ENCODE measurements around the gene TRIM67.
"Not testable (repeated sequence)": the region's sequence is repeated elsewhere in the genome, so short reads cannot be mapped to it uniquely, and the experiment has no call there.

Gene TRIM67

GRCh38 chr1:231132591-231132990 is 29.3 kb upstream of the TRIM67 start:
- not testable (repeated sequence) for H3K9me3 ChIP-seq (ENCODE audit: control insufficient read depth in 5 of 5, low read length in 5 of 5); H3K4me3 ChIP-seq (ENCODE audit: low read depth in 1 of 5, low read length in 5 of 5); H3K9ac ChIP-seq (ENCODE audit: low read length in 5 of 5)

GRCh38 chr1:231134624-231135023 is 27.2 kb upstream of the TRIM67 start:
- no peak overlapping the region for H3K9ac ChIP-seq (ENCODE audit: low read length in 5 of 5)
- no peaks in the 10 kb centered on the region for H3K9me3 ChIP-seq (ENCODE audit: control insufficient read depth in 5 of 5, low read length in 5 of 5)
- no peaks in the 10 kb centered on the region for H3K36me3 ChIP-seq (ENCODE audit: control insufficient read depth in 5 of 5, insufficient read depth in 5 of 5, low read length in 5 of 5)
- H3K4me3 ChIP-seq (ENCODE audit: low read depth in 1 of 5, low read length in 5 of 5): no peak overlapping the region
- peaks cover 1 to 10% (median 9%) of the 10 kb centered on the region in 5 donors for H3K4me1 ChIP-seq (ENCODE audit: control insufficient read depth in 5 of 5, insufficient read depth in 5 of 5, low read length in 5 of 5)
- H3K27me3 ChIP-seq (ENCODE audit: control insufficient read depth in 5 of 5, insufficient read depth in 4 of 5, low read length in 5 of 5): no peaks in the 10 kb centered on the region
- H3K27ac ChIP-seq (ENCODE audit: low read depth, low read length): no peak overlapping the region

More at GRCh38 chr1:231132591-231132990, 29.3 kb upstream of the TRIM67 start:
- H3K4me1 ChIP-seq (ENCODE audit: control insufficient read depth in 5 of 5, insufficient read depth in 5 of 5, low read length in 5 of 5); H3K27ac ChIP-seq (ENCODE audit: low read depth, low read length); H3K36me3 ChIP-seq (ENCODE audit: control insufficient read depth in 5 of 5, insufficient read depth in 5 of 5, low read length in 5 of 5); H3K27me3 ChIP-seq (ENCODE audit: control insufficient read depth in 5 of 5, insufficient read depth in 4 of 5, low read length in 5 of 5): not testable (repeated sequence)

- Histone ChIP-seq H3K4me1 (ENCODE audit: control insufficient read depth in 5 of 5, insufficient read depth in 5 of 5, low read length in 5 of 5) (peaks cover 2 to 18% (median 18%) of the 10 kb centered on the region in 5 donors), H3K9ac (ENCODE audit: low read length in 5 of 5) (no peak overlapping the region), H3K36me3 (ENCODE audit: control insufficient read depth in 5 of 5, insufficient read depth in 5 of 5, low read length in 5 of 5) (no peaks in the 10 kb centered on the region), H3K4me3 (ENCODE audit: low read depth in 1 of 5, low read length in 5 of 5) (no peak overlapping the region), H3K27me3 (ENCODE audit: control insufficient read depth in 5 of 5, insufficient read depth in 4 of 5, low read length in 5 of 5) (peaks cover 0 to 4% (median 0%) of the 10 kb centered on the region in 5 donors), H3K9me3 (ENCODE audit: control insufficient read depth in 5 of 5, low read length in 5 of 5) (peaks cover 0 to 4% (median 0%) of the 10 kb centered on the region in 5 donors), H3K27ac (ENCODE audit: low read depth, low read length) (no peak overlapping the region)
Measured at GRCh38 chr1:231138236-231138635, 23.6 kb upstream of the TRIM67 start.

- Histone ChIP-seq H3K36me3 (ENCODE audit: control insufficient read depth in 5 of 5, insufficient read depth in 5 of 5, low read length in 5 of 5) (no peaks in the 10 kb centered on the region), H3K27ac (ENCODE audit: low read depth, low read length) (no peak overlapping the region), H3K9me3 (ENCODE audit: control insufficient read depth in 5 of 5, low read length in 5 of 5) (peaks cover 0 to 5% (median 0%) of the 10 kb centered on the region in 5 donors), H3K9ac (ENCODE audit: low read length in 5 of 5) (no peak overlapping the region), H3K4me1 (ENCODE audit: control insufficient read depth in 5 of 5, insufficient read depth in 5 of 5, low read length in 5 of 5) (peaks cover 2 to 18% (median 18%) of the 10 kb centered on the region in 5 donors), H3K4me3 (ENCODE audit: low read depth in 1 of 5, low read length in 5 of 5) (no peak overlapping the region), H3K27me3 (ENCODE audit: control insufficient read depth in 5 of 5, insufficient read depth in 4 of 5, low read length in 5 of 5) (peaks cover 0 to 4% (median 0%) of the 10 kb centered on the region in 5 donors)
Measured at GRCh38 chr1:231139125-231139649, 22.7 kb upstream of the TRIM67 start.

GRCh38 chr1:231139659-231140654 is 21.9 kb upstream of the TRIM67 start:
- Histone ChIP-seq H3K4me3 (ENCODE audit: low read depth in 1 of 5, low read length in 5 of 5) (no peak overlapping the region), H3K4me1 (ENCODE audit: control insufficient read depth in 5 of 5, insufficient read depth in 5 of 5, low read length in 5 of 5) (peaks cover 2 to 18% (median 18%) of the 10 kb centered on the region in 5 donors), H3K9ac (ENCODE audit: low read length in 5 of 5) (no peak overlapping the region), H3K36me3 (ENCODE audit: control insufficient read depth in 5 of 5, insufficient read depth in 5 of 5, low read length in 5 of 5) (no peaks in the 10 kb centered on the region), H3K27me3 (ENCODE audit: control insufficient read depth in 5 of 5, insufficient read depth in 4 of 5, low read length in 5 of 5) (peaks cover 0 to 4% (median 0%) of the 10 kb centered on the region in 5 donors), H3K9me3 (ENCODE audit: control insufficient read depth in 5 of 5, low read length in 5 of 5) (peaks cover 0 to 5% (median 0%) of the 10 kb centered on the region in 5 donors), H3K27ac (ENCODE audit: low read depth, low read length) (no peak overlapping the region)

GRCh38 chr1:231144416-231145193 is 17.3 kb upstream of the TRIM67 start:
- Histone ChIP-seq H3K27ac (ENCODE audit: low read depth, low read length) (no peak overlapping the region), H3K4me3 (ENCODE audit: low read depth in 1 of 5, low read length in 5 of 5) (no peak overlapping the region), H3K36me3 (ENCODE audit: control insufficient read depth in 5 of 5, insufficient read depth in 5 of 5, low read length in 5 of 5) (no peaks in the 10 kb centered on the region), H3K9me3 (ENCODE audit: control insufficient read depth in 5 of 5, low read length in 5 of 5) (peaks cover 0 to 5% (median 0%) of the 10 kb centered on the region in 5 donors), H3K9ac (ENCODE audit: low read length in 5 of 5) (no peak overlapping the region), H3K27me3 (ENCODE audit: control insufficient read depth in 5 of 5, insufficient read depth in 4 of 5, low read length in 5 of 5) (peaks cover 0 to 4% (median 0%) of the 10 kb centered on the region in 5 donors), H3K4me1 (ENCODE audit: control insufficient read depth in 5 of 5, insufficient read depth in 5 of 5, low read length in 5 of 5) (peaks cover under 1 to 10% (median 8%) of the 10 kb centered on the region in 5 donors)

GRCh38 chr1:231147896-231148295 is 14.0 kb upstream of the TRIM67 start:
- H3K36me3 ChIP-seq (ENCODE audit: control insufficient read depth in 5 of 5, insufficient read depth in 5 of 5, low read length in 5 of 5): no peaks in the 10 kb centered on the region
- H3K4me1 ChIP-seq (ENCODE audit: control insufficient read depth in 5 of 5, insufficient read depth in 5 of 5, low read length in 5 of 5): no peaks in the 10 kb centered on the region
- H3K9ac ChIP-seq (ENCODE audit: low read length in 5 of 5): no peak overlapping the region
- peaks cover 0 to 15% (median 5%) of the 10 kb centered on the region in 5 donors for H3K9me3 ChIP-seq (ENCODE audit: control insufficient read depth in 5 of 5, low read length in 5 of 5)
- H3K27me3 ChIP-seq (ENCODE audit: control insufficient read depth in 5 of 5, insufficient read depth in 4 of 5, low read length in 5 of 5): peaks cover 0 to 2% (median 0%) of the 10 kb centered on the region in 5 donors
- no peak overlapping the region for H3K4me3 ChIP-seq (ENCODE audit: low read depth in 1 of 5, low read length in 5 of 5)
- H3K27ac ChIP-seq (ENCODE audit: low read depth, low read length): no peak overlapping the region

- H3K4me3 ChIP-seq (ENCODE audit: low read depth in 1 of 5, low read length in 5 of 5): no peak overlapping the region
- no peak overlapping the region for H3K27ac ChIP-seq (ENCODE audit: low read depth, low read length)
- H3K36me3 ChIP-seq (ENCODE audit: control insufficient read depth in 5 of 5, insufficient read depth in 5 of 5, low read length in 5 of 5): no peaks in the 10 kb centered on the region
- peaks cover 0 to 2% (median 0%) of the 10 kb centered on the region in 5 donors for H3K27me3 ChIP-seq (ENCODE audit: control insufficient read depth in 5 of 5, insufficient read depth in 4 of 5, low read length in 5 of 5)
- no peaks in the 10 kb centered on the region for H3K4me1 ChIP-seq (ENCODE audit: control insufficient read depth in 5 of 5, insufficient read depth in 5 of 5, low read length in 5 of 5)
- peaks cover 0 to 15% (median 6%) of the 10 kb centered on the region in 5 donors for H3K9me3 ChIP-seq (ENCODE audit: control insufficient read depth in 5 of 5, low read length in 5 of 5)
- no peak overlapping the region for H3K9ac ChIP-seq (ENCODE audit: low read length in 5 of 5)
Measured at GRCh38 chr1:231151811-231152210, 10.0 kb upstream of the TRIM67 start.

- Histone ChIP-seq H3K9me3 (ENCODE audit: control insufficient read depth in 5 of 5, low read length in 5 of 5) (peaks cover 0 to 15% (median 6%) of the 10 kb centered on the region in 5 donors), H3K27me3 (ENCODE audit: control insufficient read depth in 5 of 5, insufficient read depth in 4 of 5, low read length in 5 of 5) (no peaks in the 10 kb centered on the region), H3K4me3 (ENCODE audit: low read depth in 1 of 5, low read length in 5 of 5) (no peak overlapping the region), H3K27ac (ENCODE audit: low read depth, low read length) (no peak overlapping the region), H3K36me3 (ENCODE audit: control insufficient read depth in 5 of 5, insufficient read depth in 5 of 5, low read length in 5 of 5) (no peaks in the 10 kb centered on the region), H3K9ac (ENCODE audit: low read length in 5 of 5) (no peak overlapping the region), H3K4me1 (ENCODE audit: control insufficient read depth in 5 of 5, insufficient read depth in 5 of 5, low read length in 5 of 5) (no peaks in the 10 kb centered on the region)
Measured at GRCh38 chr1:231153726-231154125, 8.1 kb upstream of the TRIM67 start.
